Heart left ventricle (tissue), 16 donors: ENCODE data around the gene KLK7. TPM values are rescaled to one million over a fixed set of nuclear protein-coding genes. Genes with fewer than 3 reads are reported as not detected.

Experiments
- ATAC-seq, 4 donors: fragments of 200-7000 bp; cut with Tn5 transposase; one replicate each; pipeline ENCODE4 v1.9.1; 2020 to 2022; ENCODE audit warnings: moderate library complexity in 4 of 4, mild to moderate bottlenecking in 3 of 4, moderate number of reproducible peaks in 1 of 4
- DNase-seq, 5 donors: peaks; one replicate each; pipeline ENCODE4 v3.0.0-alpha.2; 2020
- H3K27ac ChIP-seq, 12 donors: fragments of 200-600 bp; sonication (generic) in 4 of 12; one replicate each; pipeline versions ENCODE4 v1.5.0 to v1.8.0; 2016 to 2022; ENCODE audit warnings: mild to moderate bottlenecking in 2 of 12
- H3K27me3 ChIP-seq, 9 donors: fragments of 200-600 bp; sonication (generic) in 2 of 9; one replicate each; pipeline versions ENCODE4 v1.5.1 to v1.8.0; 2016 to 2022; ENCODE audit warnings: mild to moderate bottlenecking in 3 of 9
- H3K36me3 ChIP-seq, 9 donors: fragments of 200-600 bp; sonication (generic) in 2 of 9; one replicate each; pipeline versions ENCODE4 v1.5.0 to v1.8.0; 2018 to 2022; ENCODE audit warnings: mild to moderate bottlenecking in 2 of 9
- H3K4me1 ChIP-seq, 12 donors: fragments of 200-600 bp; sonication (generic) in 4 of 12; one replicate each; pipeline versions ENCODE4 v1.5.0 to v1.8.0; 2016 to 2022; ENCODE audit warnings: mild to moderate bottlenecking in 3 of 12
- H3K4me3 ChIP-seq, 12 donors: fragments of 200-600 bp; sonication (generic) in 4 of 12; one replicate each; pipeline versions ENCODE4 v1.5.0 to v1.8.0; 2017 to 2022; ENCODE audit warnings: mild to moderate bottlenecking in 9 of 12, moderate library complexity in 4 of 12
- H3K9me3 ChIP-seq, 12 donors: fragments of 200-600 bp; sonication (generic) in 4 of 12; one replicate each; pipeline versions ENCODE4 v1.5.0 to v1.8.0; 2016 to 2022; ENCODE audit warnings: mild to moderate bottlenecking in 1 of 12
- POLR2A ChIP-seq, 2 donors: fragments of 450-650 bp; IDR thresholded peaks; one replicate each; pipeline ENCODE4 v1.6.1; 2017; ENCODE audit warnings: antibody characterized with exemption in 2 of 2, mild to moderate bottlenecking in 2 of 2, moderate library complexity in 2 of 2
- WGBS, 4 donors: extraction: QIAGEN DNeasy Blood & Tissue Kit in 2 of 4; methylation state at CpG; one replicate each; pipeline versions ENCODE4 v1.1.5 to v1.1.7; 2013 to 2018; 5-methylcytosine and 5-hydroxymethylcytosine counted together
- intact Hi-C, 10 donors: fragments of 100-400 bp; cut with DNase I; formaldehyde crosslinking; loops; one replicate each; pipeline versions ENCODE4 v1.11.1 to v1.14.2; 2022
- polyA plus RNA-seq, 2 donors: library from polyadenylated mRNA; stranded (reverse); fragments of 200-250 nt; gene quantifications; one replicate each; pipeline ENCODE4 v1.2.3, GENCODE V29; 2013
- total RNA-seq, 9 donors: library from RNA; depleted of rRNA in 2 of 9; stranded (reverse); fragments of >200 nt in 2 of 9; fragmentation: NEBNext Ultra II Directional in 3 of 9; extraction: Animal tissue kit (Norgen Biotek cat#: 25700) in 3 of 9; gene quantifications; one replicate each; pipeline versions ENCODE4 v1.1.0 to v1.2.4, GENCODE V29; 2016 to 2023
- TF ChIP-seq, protein P1 (sequence below), 12 donors: fragments of 200-600 bp; sonication (generic) in 4 of 12; IDR thresholded peaks; one replicate each; pipeline versions ENCODE4 v1.5.0 to v1.8.0; 2018 to 2022; ENCODE audit warnings: antibody characterized with exemption in 12 of 12, mild to moderate bottlenecking in 5 of 12
- donor health status: ischemic (EF 13 %, LVEDD 7.1; RV severe dilation, severe dysfunction).
- donor health status: healthy with polysubstance abuse.
- donor health status: DM: no; HTN: yes; CAD: no.
- donor health status: DM: no; HTN: no; CAD: no.
- donor health status: ischemic (EF 25% LVEDD 6.9; RV normal size, moderate dysfunction).
- donor health status: ischemic (EF 25% LVEDD 5.7; RV mildly dilated, moderate dysfunction).
- donor health status: healthy.
- donor health status: DM: yes; HTN: yes; CAD: no.
- donor health status: ischemic (EF 35%, LVEDD 5.7; RV mildly dilated, moderate dysfunction).
- donor health status: nonischemic (EF 11% LVEDD 7.7; RV severe dilation, severe dysfunction).
- donor health status: DM: yes; HTN: yes; CAD: no.
- donor health status: PGD.
- donor health status: ischemic (EF 29% LVEDD 5.4; RV normal size, mild dysfunction).
- donor health status: nonischemic (EF 23%, LVEDD 6.1; RV moderate dilation, normal function).

Gene KLK7
- total and polyA plus RNA-seq, 11 donors: 4.1 TPM; not detected in 10

DNA sequence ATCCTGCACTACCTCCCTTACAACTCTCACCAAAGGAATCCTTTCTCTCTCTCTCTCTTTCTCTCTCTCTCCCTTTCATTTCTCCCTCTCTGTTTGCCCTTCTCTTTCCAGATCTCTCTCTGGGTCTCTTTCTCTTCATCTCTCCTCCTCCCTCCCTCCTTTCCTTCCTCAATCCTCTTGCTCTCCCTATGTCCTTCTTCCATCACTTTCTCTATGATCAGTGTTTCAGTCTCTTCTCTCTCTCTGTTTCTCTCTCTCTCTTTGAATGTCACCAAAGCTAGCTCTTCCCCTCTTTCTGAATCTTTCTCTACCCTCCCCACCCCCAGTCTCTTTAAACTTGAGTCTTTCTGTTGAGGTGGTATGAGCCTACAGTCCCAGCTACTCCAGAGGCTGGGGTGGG lies 52.7 kb downstream of the KLK7 start:
- ATAC-seq: no peak

DNA sequence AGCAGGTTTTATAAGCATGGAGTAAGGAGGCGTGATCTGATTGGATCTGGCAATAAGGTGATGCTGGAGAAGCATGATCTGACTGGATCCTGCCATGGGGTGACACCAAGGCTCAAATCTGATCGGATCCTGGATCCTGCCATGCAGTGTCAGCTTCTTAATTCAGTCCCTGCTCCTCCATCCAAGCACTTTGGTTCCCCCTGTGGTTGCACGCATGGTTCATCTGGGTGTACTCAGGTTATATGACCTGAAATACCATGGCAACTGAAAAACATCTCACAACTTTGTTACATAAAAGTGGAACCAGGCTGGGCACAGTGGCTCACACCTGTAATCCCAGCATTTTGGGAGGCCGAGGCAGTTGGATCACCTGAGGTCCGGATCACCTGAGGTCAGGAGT lies 54.9 kb downstream of the KLK7 start:
- intact Hi-C loops: loop anchor here in 3 of 10 donors (10.0 kb wide), 2 partner anchors 564 to 574 kb away; partner anchors contain the start of gene NAPSA (in 2 of the 3)
- TF ChIP-seq, protein P1, sequence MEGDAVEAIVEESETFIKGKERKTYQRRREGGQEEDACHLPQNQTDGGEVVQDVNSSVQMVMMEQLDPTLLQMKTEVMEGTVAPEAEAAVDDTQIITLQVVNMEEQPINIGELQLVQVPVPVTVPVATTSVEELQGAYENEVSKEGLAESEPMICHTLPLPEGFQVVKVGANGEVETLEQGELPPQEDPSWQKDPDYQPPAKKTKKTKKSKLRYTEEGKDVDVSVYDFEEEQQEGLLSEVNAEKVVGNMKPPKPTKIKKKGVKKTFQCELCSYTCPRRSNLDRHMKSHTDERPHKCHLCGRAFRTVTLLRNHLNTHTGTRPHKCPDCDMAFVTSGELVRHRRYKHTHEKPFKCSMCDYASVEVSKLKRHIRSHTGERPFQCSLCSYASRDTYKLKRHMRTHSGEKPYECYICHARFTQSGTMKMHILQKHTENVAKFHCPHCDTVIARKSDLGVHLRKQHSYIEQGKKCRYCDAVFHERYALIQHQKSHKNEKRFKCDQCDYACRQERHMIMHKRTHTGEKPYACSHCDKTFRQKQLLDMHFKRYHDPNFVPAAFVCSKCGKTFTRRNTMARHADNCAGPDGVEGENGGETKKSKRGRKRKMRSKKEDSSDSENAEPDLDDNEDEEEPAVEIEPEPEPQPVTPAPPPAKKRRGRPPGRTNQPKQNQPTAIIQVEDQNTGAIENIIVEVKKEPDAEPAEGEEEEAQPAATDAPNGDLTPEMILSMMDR (IDR thresholded peaks at IDR 0.05): no peak
- no peak for TF ChIP-seq POLR2A (IDR thresholded peaks at IDR 0.05)
- Histone ChIP-seq H3K9me3 (no peaks in the 10 kb centered on the region), H3K27me3 (peaks cover 0 to 67% (median 9%) of the 10 kb centered on the region in 9 donors), H3K4me1 (no peaks in the 10 kb centered on the region), H3K4me3 (no peak overlapping the region), H3K27ac (no peak overlapping the region), H3K36me3 (no peaks in the 10 kb centered on the region)
- 76 to 86% (median 81%) methylated on average over 5 of the region's 5 CpGs for WGBS, 4 donors
- DNase-seq (no peak), ATAC-seq (no peak)

More for the DNA sequence above, 52.7 kb downstream of the KLK7 start:
- Histone ChIP-seq H3K9me3 (no peaks in the 10 kb centered on the region), H3K4me1 (no peaks in the 10 kb centered on the region), H3K4me3 (no peak overlapping the region), H3K36me3 (no peaks in the 10 kb centered on the region), H3K27ac (no peak overlapping the region), H3K27me3 (peaks cover 0 to 54% (median 9%) of the 10 kb centered on the region in 9 donors)
- intact Hi-C loops: loop anchor here in 9 of 10 donors (2.0 to 10.0 kb wide), 6 partner anchors 84 to 236 kb away; partner anchors contain the start of gene KLK10 (in 2 of the 9)
- no peak for TF ChIP-seq POLR2A (IDR thresholded peaks at IDR 0.05)
- TF ChIP-seq, protein P1 (IDR thresholded peaks at IDR 0.05): no peak
- no peak for DNase-seq

Other genes starting within 250 kb of the KLK7 start
- gene GPR32, start 213.5 kb downstream of the KLK7 start, total RNA-seq: not detected
- not detected for gene GPR32, start 213.5 kb downstream of the KLK7 start, polyA plus RNA-seq
- gene ACP4, start 193.5 kb downstream of the KLK7 start, total RNA-seq: not detected
- gene ACP4, start 193.5 kb downstream of the KLK7 start, polyA plus RNA-seq: not detected
- gene KLK1, start 160.1 kb downstream of the KLK7 start, total RNA-seq: 1 to 10 TPM in 1 of 9 donors, under 1 TPM in 3, not detected in 5; 0.53 to 1.4 (median 0.74) TPM
- under 1 TPM; 0.50 to 0.51 TPM for gene KLK1, start 160.1 kb downstream of the KLK7 start, polyA plus RNA-seq
- not detected for gene KLK15, start 150.3 kb downstream of the KLK7 start, total RNA-seq
- gene KLK15, start 150.3 kb downstream of the KLK7 start, polyA plus RNA-seq: not detected
- gene KLK3, start 129.0 kb downstream of the KLK7 start, total RNA-seq: not detected
- not detected for gene KLK3, start 129.0 kb downstream of the KLK7 start, polyA plus RNA-seq
- gene KLK2, start 110.5 kb downstream of the KLK7 start, total RNA-seq: not detected
- not detected for gene KLK2, start 110.5 kb downstream of the KLK7 start, polyA plus RNA-seq
- not detected for gene KLK4, start 72.5 kb downstream of the KLK7 start, total RNA-seq
- not detected for gene KLK4, start 72.5 kb downstream of the KLK7 start, polyA plus RNA-seq
- 1 to 10 TPM in 1 of 9 donors, not detected in 8; 5.4 TPM for gene KLK5, start 30.9 kb downstream of the KLK7 start, total RNA-seq
- not detected for gene KLK5, start 30.9 kb downstream of the KLK7 start, polyA plus RNA-seq
- gene KLK6, start 14.3 kb downstream of the KLK7 start, total RNA-seq: not detected
- gene KLK6, start 14.3 kb downstream of the KLK7 start, polyA plus RNA-seq: not detected
- 1 to 10 TPM in 1 of 9 donors, not detected in 8; 1.9 TPM for gene KLK8, start 17.7 kb upstream of the KLK7 start, total RNA-seq
- not detected for gene KLK8, start 17.7 kb upstream of the KLK7 start, polyA plus RNA-seq
- gene KLK10, start 35.8 kb upstream of the KLK7 start, total RNA-seq: 1 to 10 TPM in 1 of 9 donors, under 1 TPM in 4, not detected in 4; 0.12 to 4.0 (median 0.37) TPM
- gene KLK10, start 35.8 kb upstream of the KLK7 start, polyA plus RNA-seq: under 1 TPM in 1 of 2 donors, not detected in 1; 0.33 TPM
- gene KLK11, start 42.7 kb upstream of the KLK7 start, total RNA-seq: 10 to 100 TPM in 1 of 9 donors, under 1 TPM in 1, not detected in 7; 0.32 to 19.1 TPM
- gene KLK11, start 42.7 kb upstream of the KLK7 start, polyA plus RNA-seq: under 1 TPM; 0.35 to 0.42 TPM
- not detected for gene KLK12, start 51.1 kb upstream of the KLK7 start, total RNA-seq
- gene KLK12, start 51.1 kb upstream of the KLK7 start, polyA plus RNA-seq: not detected
- 1 to 10 TPM in 1 of 9 donors, not detected in 8; 2.2 TPM for gene KLK13, start 81.2 kb upstream of the KLK7 start, total RNA-seq
- gene KLK13, start 81.2 kb upstream of the KLK7 start, polyA plus RNA-seq: under 1 TPM in 1 of 2 donors, not detected in 1; 0.90 TPM
- under 1 TPM in 6 of 9 donors, not detected in 3; 0.23 to 0.64 (median 0.34) TPM for gene KLK14, start 99.0 kb upstream of the KLK7 start, total RNA-seq
- under 1 TPM in 1 of 2 donors, not detected in 1; 0.17 TPM for gene KLK14, start 99.0 kb upstream of the KLK7 start, polyA plus RNA-seq
- 10 to 100 TPM in 1 of 9 donors, 1 to 10 TPM in 8; 2.5 to 11.2 (median 4.2) TPM for gene CTU1, start 124.5 kb upstream of the KLK7 start, total RNA-seq
- gene CTU1, start 124.5 kb upstream of the KLK7 start, polyA plus RNA-seq: 1 to 10 TPM; 1.4 to 2.4 TPM
- gene SIGLEC9, start 141.0 kb upstream of the KLK7 start, total RNA-seq: 10 to 100 TPM in 1 of 9 donors, 1 to 10 TPM in 6, under 1 TPM in 2; 0.35 to 18.5 (median 1.7) TPM
- 1 to 10 TPM in 1 of 2 donors, under 1 TPM in 1; 0.27 to 2.0 TPM for gene SIGLEC9, start 141.0 kb upstream of the KLK7 start, polyA plus RNA-seq
- 1 to 10 TPM in 3 of 9 donors, under 1 TPM in 4, not detected in 2; 0.51 to 6.1 (median 0.63) TPM for gene SIGLEC7, start 158.4 kb upstream of the KLK7 start, total RNA-seq
- gene SIGLEC7, start 158.4 kb upstream of the KLK7 start, polyA plus RNA-seq: 1 to 10 TPM; 1.0 to 1.2 TPM
- 10 to 100 TPM in 2 of 9 donors, 1 to 10 TPM in 7; 1.1 to 46.6 (median 3.2) TPM for gene CD33, start 241.2 kb upstream of the KLK7 start, total RNA-seq
- gene CD33, start 241.2 kb upstream of the KLK7 start, polyA plus RNA-seq: 1 to 10 TPM; 1.7 to 2.3 TPM